ENCODE data around the gene IGF2R. TPM values are rescaled to one million over a fixed set of nuclear protein-coding genes. Genes with fewer than 3 reads are reported as not detected.

IGF2R gene
- total RNA-seq, 1 experiment from 2014 or later, result 127 TPM

DNA sequence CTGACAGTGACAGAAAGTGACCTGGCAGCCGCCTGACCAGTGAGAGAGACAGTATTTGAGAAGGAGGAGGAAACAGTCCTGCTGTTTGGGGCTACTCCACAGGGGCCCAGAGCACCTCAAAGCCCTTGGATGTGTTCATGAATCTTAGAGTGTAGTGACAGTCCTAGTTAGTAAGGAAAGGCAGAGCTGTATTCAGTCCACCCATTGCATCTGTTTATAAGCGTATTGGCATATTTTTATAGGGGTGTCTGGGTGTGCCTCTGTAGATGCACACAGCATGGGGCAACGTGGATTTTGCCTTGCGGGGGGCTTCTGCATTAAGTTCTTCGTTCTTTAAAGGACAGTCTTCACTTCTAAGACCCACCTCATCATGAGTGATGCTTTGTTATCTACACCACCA is 108.1 kb downstream of the IGF2R start:
- Mint-ChIP-seq H3K27ac (ENCODE audit: unreplicated experiment) (no peak overlapping the region), H3K4me1 (ENCODE audit: low read depth, unreplicated experiment) (peaks cover 11% of the 10 kb centered on the region), H3K36me3 (ENCODE audit: insufficient read depth, unreplicated experiment) (peaks cover 33% of the 10 kb centered on the region), H3K4me3 (ENCODE audit: low read depth, unreplicated experiment) (no peak overlapping the region), H3K27me3 (ENCODE audit: unreplicated experiment) (no peaks in the 10 kb centered on the region), H3K9me3 (ENCODE audit: low read depth, unreplicated experiment) (no peaks in the 10 kb centered on the region)
- CTCF ChIA-PET, result no interaction called here
- TF ChIP-seq, protein P1, sequence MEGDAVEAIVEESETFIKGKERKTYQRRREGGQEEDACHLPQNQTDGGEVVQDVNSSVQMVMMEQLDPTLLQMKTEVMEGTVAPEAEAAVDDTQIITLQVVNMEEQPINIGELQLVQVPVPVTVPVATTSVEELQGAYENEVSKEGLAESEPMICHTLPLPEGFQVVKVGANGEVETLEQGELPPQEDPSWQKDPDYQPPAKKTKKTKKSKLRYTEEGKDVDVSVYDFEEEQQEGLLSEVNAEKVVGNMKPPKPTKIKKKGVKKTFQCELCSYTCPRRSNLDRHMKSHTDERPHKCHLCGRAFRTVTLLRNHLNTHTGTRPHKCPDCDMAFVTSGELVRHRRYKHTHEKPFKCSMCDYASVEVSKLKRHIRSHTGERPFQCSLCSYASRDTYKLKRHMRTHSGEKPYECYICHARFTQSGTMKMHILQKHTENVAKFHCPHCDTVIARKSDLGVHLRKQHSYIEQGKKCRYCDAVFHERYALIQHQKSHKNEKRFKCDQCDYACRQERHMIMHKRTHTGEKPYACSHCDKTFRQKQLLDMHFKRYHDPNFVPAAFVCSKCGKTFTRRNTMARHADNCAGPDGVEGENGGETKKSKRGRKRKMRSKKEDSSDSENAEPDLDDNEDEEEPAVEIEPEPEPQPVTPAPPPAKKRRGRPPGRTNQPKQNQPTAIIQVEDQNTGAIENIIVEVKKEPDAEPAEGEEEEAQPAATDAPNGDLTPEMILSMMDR (IDR thresholded peaks at IDR 0.05; ENCODE audit: unreplicated experiment), result no peak
- intact Hi-C loops (cut with micrococcal nuclease; ENCODE audit: unreplicated experiment), result no loop called here
- no peak for DNase-seq
- BruUV-seq (replicated peaks), result no TSS peak

DNA sequence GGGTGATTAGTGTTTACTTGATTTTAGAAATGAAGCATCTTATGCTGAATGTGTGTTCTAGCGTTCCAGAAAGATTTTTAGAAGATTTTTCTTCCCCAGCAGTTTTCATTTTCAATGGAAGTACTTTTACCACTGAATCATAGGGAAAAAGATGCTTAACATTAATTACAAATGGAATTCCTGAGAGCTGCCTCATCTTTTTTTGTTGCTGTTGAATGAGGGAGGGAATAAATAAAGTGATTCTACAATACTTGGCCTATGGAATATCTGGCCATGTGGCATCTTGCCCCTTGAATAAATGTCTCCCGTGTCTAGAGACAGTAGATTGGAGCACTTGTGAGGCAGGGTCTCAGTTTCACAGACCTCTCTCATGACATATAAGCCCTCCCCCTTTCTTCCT is 108.6 kb downstream of the IGF2R start:
- CTCF ChIA-PET, result no interaction called here
- Mint-ChIP-seq H3K27me3 (ENCODE audit: unreplicated experiment) (no peaks in the 10 kb centered on the region), H3K27ac (ENCODE audit: unreplicated experiment) (no peak overlapping the region), H3K4me3 (ENCODE audit: low read depth, unreplicated experiment) (no peak overlapping the region), H3K36me3 (ENCODE audit: insufficient read depth, unreplicated experiment) (peaks cover 28% of the 10 kb centered on the region), H3K4me1 (ENCODE audit: low read depth, unreplicated experiment) (peaks cover 11% of the 10 kb centered on the region), H3K9me3 (ENCODE audit: low read depth, unreplicated experiment) (no peaks in the 10 kb centered on the region)
- TF ChIP-seq, protein P1 (IDR thresholded peaks at IDR 0.05; ENCODE audit: unreplicated experiment), result no peak
- DNase-seq, result no peak
- no TSS peak for BruUV-seq (replicated peaks)
- intact Hi-C loops (cut with micrococcal nuclease; ENCODE audit: unreplicated experiment), result no loop called here

DNA sequence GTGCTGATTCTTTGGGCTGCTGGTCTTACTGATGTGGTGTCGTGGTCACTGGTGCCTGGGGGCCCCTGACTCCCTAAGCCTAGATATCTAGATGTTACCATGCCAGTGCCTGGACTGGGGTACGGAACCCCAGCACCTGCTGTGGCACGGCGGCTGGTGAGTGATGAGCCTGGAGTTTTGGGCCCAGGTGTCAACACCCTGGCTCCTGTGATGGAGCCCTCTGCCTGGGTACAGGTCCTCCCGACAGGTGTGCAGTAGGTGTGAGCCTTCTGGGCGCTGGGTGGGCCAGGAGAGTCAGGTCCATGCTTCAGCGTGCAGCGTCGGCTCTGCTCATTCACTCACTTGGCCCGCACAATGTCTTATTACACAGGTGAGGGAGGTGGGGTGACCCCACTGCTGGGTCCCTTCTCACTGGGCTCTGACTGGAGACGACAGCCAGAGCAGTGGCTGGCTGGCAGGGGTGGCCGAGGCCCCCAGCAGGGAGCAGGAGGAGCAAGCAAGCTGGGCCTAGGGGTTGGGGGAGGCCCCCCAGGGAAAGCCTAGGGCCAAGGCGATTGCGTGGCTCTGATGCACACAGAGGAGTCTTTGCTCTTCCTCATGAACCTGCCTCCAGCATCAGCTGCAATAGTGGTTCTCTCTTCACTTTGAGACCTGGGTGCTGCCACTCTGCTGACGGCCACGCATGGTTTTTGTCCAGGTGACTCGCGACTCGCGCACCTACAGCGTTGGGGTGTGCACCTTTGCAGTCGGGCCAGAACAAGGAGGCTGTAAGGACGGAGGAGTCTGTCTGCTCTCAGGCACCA is 110.2 kb downstream of the IGF2R start:
- H3K27ac Mint-ChIP-seq (ENCODE audit: unreplicated experiment), result no peak overlapping the region
- intact Hi-C loops (cut with micrococcal nuclease; ENCODE audit: unreplicated experiment), result no loop called here
- TF ChIP-seq, protein P1 (IDR thresholded peaks at IDR 0.05; ENCODE audit: unreplicated experiment), result no peak
- H3K9me3 Mint-ChIP-seq (ENCODE audit: low read depth, unreplicated experiment), result no peaks in the 10 kb centered on the region
- BruUV-seq (replicated peaks), result no TSS peak
- H3K4me3 Mint-ChIP-seq (ENCODE audit: low read depth, unreplicated experiment), result no peak overlapping the region
- peaks cover 11% of the 10 kb centered on the region for H3K4me1 Mint-ChIP-seq (ENCODE audit: low read depth, unreplicated experiment)
- no peaks in the 10 kb centered on the region for H3K27me3 Mint-ChIP-seq (ENCODE audit: unreplicated experiment)
- peaks cover 19% of the 10 kb centered on the region for H3K36me3 Mint-ChIP-seq (ENCODE audit: insufficient read depth, unreplicated experiment)
- no peak for DNase-seq
- CTCF ChIA-PET, result no interaction called here

DNA sequence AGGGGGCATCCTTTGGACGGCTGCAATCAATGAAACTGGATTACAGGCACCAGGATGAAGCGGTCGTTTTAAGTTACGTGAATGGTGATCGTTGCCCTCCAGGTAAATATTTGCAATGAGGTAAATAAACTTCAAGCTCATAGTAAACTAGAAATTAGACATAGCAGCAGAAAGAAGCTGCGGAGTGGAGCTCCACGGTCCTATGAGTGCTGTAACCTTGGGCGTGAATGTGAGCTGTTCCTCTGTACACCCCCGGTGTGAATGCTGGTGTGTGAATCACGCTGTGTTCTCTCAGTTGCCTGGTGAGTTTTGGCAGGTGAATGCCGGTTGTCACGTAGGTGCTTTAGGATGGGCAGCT is 110.8 kb downstream of the IGF2R start:
- no peaks in the 10 kb centered on the region for H3K27me3 Mint-ChIP-seq (ENCODE audit: unreplicated experiment)
- no peak for DNase-seq
- CTCF ChIA-PET, result no interaction called here
- no peak overlapping the region for H3K27ac Mint-ChIP-seq (ENCODE audit: unreplicated experiment)
- TF ChIP-seq, protein P1 (IDR thresholded peaks at IDR 0.05; ENCODE audit: unreplicated experiment), result no peak
- H3K36me3 Mint-ChIP-seq (ENCODE audit: insufficient read depth, unreplicated experiment), result peaks cover 22% of the 10 kb centered on the region
- no peaks in the 10 kb centered on the region for H3K9me3 Mint-ChIP-seq (ENCODE audit: low read depth, unreplicated experiment)
- H3K4me3 Mint-ChIP-seq (ENCODE audit: low read depth, unreplicated experiment), result no peak overlapping the region
- peaks cover 11% of the 10 kb centered on the region for H3K4me1 Mint-ChIP-seq (ENCODE audit: low read depth, unreplicated experiment)
- intact Hi-C loops (cut with micrococcal nuclease; ENCODE audit: unreplicated experiment), result no loop called here
- no TSS peak for BruUV-seq (replicated peaks)

Measured in Calu3 (cell line).